HEK293 (cell line): Measurements from ENCODE around the gene SPINT2.

Source experiments
- BCL6B ChIP-seq: fragments of 450-650 bp; formaldehyde crosslinking; IDR thresholded peaks from 2 replicates; pipeline ENCODE4 v1.5.1; 2017; ENCODE audit warnings: missing biosample characterization, missing genetic modification characterization
- MEIS1 ChIP-seq: sonication (generic); formaldehyde crosslinking; IDR thresholded peaks from 2 replicates; pipeline ENCODE4 v1.8.1; 2022; ENCODE audit warnings: missing genetic modification reagents, mild to moderate bottlenecking, borderline replicate concordance
- MZF1 ChIP-seq: fragments of 450-650 bp; formaldehyde crosslinking; IDR thresholded peaks from 2 replicates; pipeline ENCODE4 v1.5.1; 2017; ENCODE audit warnings: missing biosample characterization, missing genetic modification characterization, borderline replicate concordance
- RBAK ChIP-seq: fragments of 450-650 bp; formaldehyde crosslinking; IDR thresholded peaks from 2 replicates; pipeline ENCODE4 v1.5.1; 2016; ENCODE audit warnings: missing biosample characterization, missing genetic modification characterization
- SCRT1 ChIP-seq: fragments of 450-650 bp; formaldehyde crosslinking; IDR thresholded peaks from 2 replicates; pipeline ENCODE4 v1.5.1; 2016; ENCODE audit warnings: missing biosample characterization, missing genetic modification characterization, borderline replicate concordance
- TCF7L2 ChIP-seq: IDR thresholded peaks from 2 replicates; pipeline ENCODE4 v1.6.1; 2011; ENCODE audit warnings: low read depth, mild to moderate bottlenecking, inconsistent platforms, low read length, moderate library complexity, borderline replicate concordance
- ZBTB21 ChIP-seq: fragments of 450-650 bp; formaldehyde crosslinking; IDR thresholded peaks from 2 replicates; pipeline ENCODE4 v1.5.1; 2017; ENCODE audit warnings: missing biosample characterization, missing genetic modification characterization
- ZEB2 ChIP-seq: fragments of 450-650 bp; formaldehyde crosslinking; IDR thresholded peaks from 2 replicates; pipeline ENCODE4 v1.5.1; 2016; ENCODE audit warnings: missing biosample characterization, missing genetic modification characterization
- ZFHX2 ChIP-seq: fragments of 450-650 bp; formaldehyde crosslinking; conservative IDR thresholded peaks from 2 replicates; pipeline ENCODE4 v1.5.1; 2016; ENCODE audit warnings: missing biosample characterization, missing genetic modification characterization
- ZFP37 ChIP-seq: fragments of 450-650 bp; formaldehyde crosslinking; IDR thresholded peaks from 2 replicates; pipeline ENCODE4 v1.5.1; 2016; ENCODE audit warnings: missing biosample characterization, missing genetic modification characterization
- ZNF2 ChIP-seq: fragments of 450-650 bp; formaldehyde crosslinking; IDR thresholded peaks from 2 replicates; pipeline ENCODE4 v1.5.1; 2016; ENCODE audit warnings: missing biosample characterization, missing genetic modification characterization
- ZNF26 ChIP-seq: fragments of 450-650 bp; formaldehyde crosslinking; IDR thresholded peaks from 2 replicates; pipeline ENCODE4 v1.5.1; 2016; ENCODE audit warnings: missing biosample characterization, missing genetic modification characterization
- ZNF426 ChIP-seq: fragments of 450-650 bp; formaldehyde crosslinking; IDR thresholded peaks from 2 replicates; pipeline ENCODE4 v1.5.1; 2017; ENCODE audit warnings: missing biosample characterization, missing genetic modification characterization, mild to moderate bottlenecking, inconsistent platforms, moderate library complexity
- ZNF510 ChIP-seq: fragments of 450-650 bp; formaldehyde crosslinking; IDR thresholded peaks from 2 replicates; pipeline ENCODE4 v1.5.1; 2018; ENCODE audit warnings: mild to moderate bottlenecking, missing genetic modification characterization, missing biosample characterization; ENCODE audit not compliant: insufficient replicate concordance
- ZNF530 ChIP-seq: fragments of 450-650 bp; formaldehyde crosslinking; IDR thresholded peaks from 2 replicates; pipeline ENCODE4 v1.5.1; 2016; ENCODE audit warnings: low read depth, missing biosample characterization, missing genetic modification characterization
- ZNF596 ChIP-seq: fragments of 450-650 bp; IDR thresholded peaks from 2 replicates; pipeline ENCODE4 v1.5.0; 2018; ENCODE audit warnings: missing biosample characterization, mild to moderate bottlenecking, missing genetic modification characterization, moderate library complexity
- ZNF621 ChIP-seq: fragments of 450-650 bp; formaldehyde crosslinking; IDR thresholded peaks from 2 replicates; pipeline ENCODE4 v1.5.1; 2017; ENCODE audit warnings: missing biosample characterization, missing genetic modification characterization
- ZNF658 ChIP-seq: fragments of 450-650 bp; formaldehyde crosslinking; IDR thresholded peaks from 2 replicates; pipeline ENCODE4; 2016; ENCODE audit warnings: missing biosample characterization, missing genetic modification characterization
- ZNF664 ChIP-seq: fragments of 450-650 bp; formaldehyde crosslinking; IDR thresholded peaks from 2 replicates; pipeline ENCODE4 v1.5.1; 2016; ENCODE audit warnings: missing biosample characterization, missing genetic modification characterization
- ZNF76 ChIP-seq: fragments of 450-650 bp; formaldehyde crosslinking; IDR thresholded peaks from 2 replicates; pipeline ENCODE4; 2016; ENCODE audit warnings: low read depth, missing biosample characterization, missing genetic modification characterization, borderline replicate concordance
- ZNF792 ChIP-seq: fragments of 450-650 bp; formaldehyde crosslinking; IDR thresholded peaks from 2 replicates; pipeline ENCODE4 v1.5.1; 2016; ENCODE audit warnings: missing biosample characterization, missing genetic modification characterization
- ZNF830 ChIP-seq: fragments of 450-650 bp; IDR thresholded peaks from 2 replicates; pipeline ENCODE4 v1.5.0; 2018; ENCODE audit warnings: missing biosample characterization, missing genetic modification characterization, low read depth, mild to moderate bottlenecking, moderate library complexity
- TF ChIP-seq, protein P1 (sequence below): fragments of 450-650 bp; formaldehyde crosslinking; IDR thresholded peaks from 2 replicates; pipeline ENCODE4 v1.5.1; 2016; ENCODE audit warnings: missing biosample characterization, missing genetic modification characterization
- TF ChIP-seq, protein P2 (sequence below): fragments of 450-650 bp; formaldehyde crosslinking; IDR thresholded peaks from 2 replicates; pipeline ENCODE4 v1.5.1; 2016; ENCODE audit warnings: missing biosample characterization, missing genetic modification characterization
- TF ChIP-seq, protein P3 (sequence below): fragments of 450-650 bp; formaldehyde crosslinking; IDR thresholded peaks from 2 replicates; pipeline ENCODE4 v1.5.1; 2016; ENCODE audit warnings: missing biosample characterization, missing genetic modification characterization
- TF ChIP-seq, protein P4 (sequence below): fragments of 450-650 bp; formaldehyde crosslinking; IDR thresholded peaks from 2 replicates; pipeline ENCODE4 v1.5.1; 2016; ENCODE audit warnings: missing biosample characterization, missing genetic modification characterization

SPINT2 gene

GRCh38 chr19:38319421-38320258 is 55.3 kb downstream of the SPINT2 start, which contains the start of gene KCNK6 (continued):
- TF ChIP-seq ZNF621 (tag by site-specific recombination), result no peak
- TF ChIP-seq RBAK (tag by site-specific recombination), result no peak
- TF ChIP-seq ZEB2 (tag by site-specific recombination), result no peak
- TF ChIP-seq MZF1, result no peak
- TF ChIP-seq ZNF510, result no peak
- TF ChIP-seq ZNF664 (tag by site-specific recombination), result no peak
- TF ChIP-seq BCL6B, result no peak
- TF ChIP-seq, protein P1, sequence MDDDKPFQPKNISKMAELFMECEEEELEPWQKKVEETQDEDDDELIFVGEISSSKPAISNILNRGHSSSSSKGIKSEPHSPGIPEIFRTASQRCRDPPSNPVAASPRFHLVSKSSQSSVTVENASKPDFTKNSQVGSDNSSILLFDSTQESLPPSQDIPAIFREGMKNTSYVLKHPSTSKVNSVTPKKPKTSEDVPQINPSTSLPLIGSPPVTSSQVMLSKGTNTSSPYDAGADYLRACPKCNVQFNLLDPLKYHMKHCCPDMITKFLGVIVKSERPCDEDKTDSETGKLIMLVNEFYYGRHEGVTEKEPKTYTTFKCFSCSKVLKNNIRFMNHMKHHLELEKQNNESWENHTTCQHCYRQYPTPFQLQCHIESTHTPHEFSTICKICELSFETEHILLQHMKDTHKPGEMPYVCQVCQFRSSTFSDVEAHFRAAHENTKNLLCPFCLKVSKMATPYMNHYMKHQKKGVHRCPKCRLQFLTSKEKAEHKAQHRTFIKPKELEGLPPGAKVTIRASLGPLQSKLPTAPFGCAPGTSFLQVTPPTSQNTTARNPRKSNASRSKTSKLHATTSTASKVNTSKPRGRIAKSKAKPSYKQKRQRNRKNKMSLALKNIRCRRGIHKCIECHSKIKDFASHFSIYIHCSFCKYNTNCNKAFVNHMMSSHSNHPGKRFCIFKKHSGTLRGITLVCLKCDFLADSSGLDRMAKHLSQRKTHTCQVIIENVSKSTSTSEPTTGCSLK, result no peak
- TF ChIP-seq, protein P2, sequence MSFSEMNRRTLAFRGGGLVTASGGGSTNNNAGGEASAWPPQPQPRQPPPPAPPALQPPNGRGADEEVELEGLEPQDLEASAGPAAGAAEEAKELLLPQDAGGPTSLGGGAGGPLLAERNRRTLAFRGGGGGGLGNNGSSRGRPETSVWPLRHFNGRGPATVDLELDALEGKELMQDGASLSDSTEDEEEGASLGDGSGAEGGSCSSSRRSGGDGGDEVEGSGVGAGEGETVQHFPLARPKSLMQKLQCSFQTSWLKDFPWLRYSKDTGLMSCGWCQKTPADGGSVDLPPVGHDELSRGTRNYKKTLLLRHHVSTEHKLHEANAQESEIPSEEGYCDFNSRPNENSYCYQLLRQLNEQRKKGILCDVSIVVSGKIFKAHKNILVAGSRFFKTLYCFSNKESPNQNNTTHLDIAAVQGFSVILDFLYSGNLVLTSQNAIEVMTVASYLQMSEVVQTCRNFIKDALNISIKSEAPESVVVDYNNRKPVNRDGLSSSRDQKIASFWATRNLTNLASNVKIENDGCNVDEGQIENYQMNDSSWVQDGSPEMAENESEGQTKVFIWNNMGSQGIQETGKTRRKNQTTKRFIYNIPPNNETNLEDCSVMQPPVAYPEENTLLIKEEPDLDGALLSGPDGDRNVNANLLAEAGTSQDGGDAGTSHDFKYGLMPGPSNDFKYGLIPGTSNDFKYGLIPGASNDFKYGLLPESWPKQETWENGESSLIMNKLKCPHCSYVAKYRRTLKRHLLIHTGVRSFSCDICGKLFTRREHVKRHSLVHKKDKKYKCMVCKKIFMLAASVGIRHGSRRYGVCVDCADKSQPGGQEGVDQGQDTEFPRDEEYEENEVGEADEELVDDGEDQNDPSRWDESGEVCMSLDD (tag by site-specific recombination), result no peak
- TF ChIP-seq, protein P3, sequence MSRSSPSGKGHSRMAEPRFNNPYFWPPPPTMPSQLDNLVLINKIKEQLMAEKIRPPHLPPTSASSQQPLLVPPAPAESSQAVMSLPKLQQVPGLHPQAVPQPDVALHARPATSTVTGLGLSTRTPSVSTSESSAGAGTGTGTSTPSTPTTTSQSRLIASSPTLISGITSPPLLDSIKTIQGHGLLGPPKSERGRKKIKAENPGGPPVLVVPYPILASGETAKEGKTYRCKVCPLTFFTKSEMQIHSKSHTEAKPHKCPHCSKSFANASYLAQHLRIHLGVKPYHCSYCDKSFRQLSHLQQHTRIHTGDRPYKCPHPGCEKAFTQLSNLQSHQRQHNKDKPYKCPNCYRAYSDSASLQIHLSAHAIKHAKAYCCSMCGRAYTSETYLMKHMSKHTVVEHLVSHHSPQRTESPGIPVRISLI (tag by site-specific recombination), result no peak
- no peak for TF ChIP-seq ZNF830
- TF ChIP-seq ZNF76 (tag by site-specific recombination), result no peak
- no peak for TF ChIP-seq ZBTB21 (tag by site-specific recombination)
- TF ChIP-seq ZFP37, result no peak
- TF ChIP-seq ZNF26 (tag by site-specific recombination), result no peak
- TF ChIP-seq, protein P4, sequence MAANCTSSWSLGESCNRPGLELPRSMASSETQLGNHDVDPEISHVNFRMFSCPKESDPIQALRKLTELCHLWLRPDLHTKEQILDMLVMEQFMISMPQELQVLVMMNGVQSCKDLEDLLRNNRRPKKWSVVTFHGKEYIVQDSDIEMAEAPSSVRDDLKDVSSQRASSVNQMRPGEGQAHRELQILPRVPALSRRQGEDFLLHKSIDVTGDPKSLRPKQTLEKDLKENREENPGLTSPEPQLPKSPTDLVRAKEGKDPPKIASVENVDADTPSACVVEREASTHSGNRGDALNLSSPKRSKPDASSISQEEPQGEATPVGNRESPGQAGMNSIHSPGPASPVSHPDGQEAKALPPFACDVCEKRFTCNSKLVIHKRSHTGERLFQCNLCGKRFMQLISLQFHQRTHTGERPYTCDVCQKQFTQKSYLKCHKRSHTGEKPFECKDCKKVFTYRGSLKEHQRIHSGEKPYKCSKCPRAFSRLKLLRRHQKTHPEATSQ (tag by site-specific recombination), result no peak
- TF ChIP-seq ZFHX2 (tag by site-specific recombination), result peak; percentile 81
- TF ChIP-seq ZNF596 (tag by site-specific recombination), result peak; percentile 7; the same call in 1 of the 2 replicates
- no peak for TF ChIP-seq TCF7L2
- TF ChIP-seq MEIS1 (CRISPR knock-in tag), result no peak
- TF ChIP-seq ZNF2 (tag by site-specific recombination), result no peak
- TF ChIP-seq ZNF530 (tag by site-specific recombination), result no peak
- no peak for TF ChIP-seq SCRT1
- TF ChIP-seq ZNF792 (tag by site-specific recombination), result no peak
- no peak for TF ChIP-seq ZNF658
- no peak for TF ChIP-seq ZNF426 (tag by site-specific recombination)
